Endothelial cell (in vitro differentiated cells): ENCODE measurements around the gene UCKL1. TPM values are rescaled to one million over a fixed set of nuclear protein-coding genes. Genes with fewer than 3 reads are reported as not detected.
"Not testable (repeated sequence)": the region's sequence is repeated elsewhere in the genome, so short reads cannot be mapped to it uniquely, and the experiment has no call there.

Source experiments
- DNase-seq: peaks from one replicate; pipeline ENCODE4 v3.0.0; 2021; ENCODE audit warnings: low spot score
- H3K27ac Mint-ChIP-seq: one replicate; pipeline ENCODE4 v1.8.0; 2021; ENCODE audit warnings: mixed read lengths, inconsistent platforms; ENCODE audit not compliant: unreplicated experiment
- H3K27me3 Mint-ChIP-seq: one replicate; pipeline ENCODE4 v1.8.0; 2021; ENCODE audit warnings: mild to moderate bottlenecking, moderate library complexity, mixed read lengths, inconsistent platforms; ENCODE audit not compliant: unreplicated experiment
- H3K36me3 Mint-ChIP-seq: one replicate; pipeline ENCODE4 v1.8.0; 2021; ENCODE audit warnings: mild to moderate bottlenecking, low read depth, mixed read lengths, inconsistent platforms; ENCODE audit not compliant: unreplicated experiment
- H3K4me1 Mint-ChIP-seq: one replicate; pipeline ENCODE4 v1.8.0; 2021; ENCODE audit warnings: mild to moderate bottlenecking, mixed read lengths, inconsistent platforms; ENCODE audit not compliant: unreplicated experiment
- H3K4me3 Mint-ChIP-seq: one replicate; pipeline ENCODE4 v1.8.0; 2021; ENCODE audit warnings: mild to moderate bottlenecking, mixed read lengths, inconsistent platforms; ENCODE audit not compliant: unreplicated experiment
- H3K9me3 Mint-ChIP-seq: one replicate; pipeline ENCODE4 v1.8.0; 2021; ENCODE audit warnings: mixed read lengths, inconsistent platforms; ENCODE audit not compliant: unreplicated experiment
- CTCF ChIP-seq: fragments of 200-600 bp; sonication (generic); IDR thresholded peaks from one replicate; pipeline ENCODE4 v1.5.0; 2021; ENCODE audit warnings: antibody characterized with exemption; ENCODE audit not compliant: unreplicated experiment
- total RNA-seq: library from RNA; stranded (reverse); fragmentation: NEBNext Ultra II Directional; extraction: Animal tissue kit (Norgen Biotek cat#: 25700); gene quantifications from one replicate; pipeline ENCODE4 v1.2.1, GENCODE V29; 2021; ENCODE audit not compliant: unreplicated experiment

UCKL1 gene
- total RNA-seq, 1 donor from 2014 or later: 40.1 TPM

- no peak for TF ChIP-seq CTCF
- H3K36me3 Mint-ChIP-seq: peaks cover 9% of the 10 kb centered on the region
- H3K4me3 Mint-ChIP-seq: no peak overlapping the region
- H3K4me1 Mint-ChIP-seq: no peaks in the 10 kb centered on the region
- no peak overlapping the region for H3K27ac Mint-ChIP-seq
- H3K27me3 Mint-ChIP-seq: peaks cover 2% of the 10 kb centered on the region
- no peak for DNase-seq
- no peaks in the 10 kb centered on the region for H3K9me3 Mint-ChIP-seq
These were observed 6.5 kb upstream of the UCKL1 start for GRCh38 chr20:63962426-63963347.

GRCh38 chr20:63961664-63962425 is 5.6 kb upstream of the UCKL1 start:
- Mint-ChIP-seq H3K9me3 (no peaks in the 10 kb centered on the region), H3K36me3 (peaks cover 9% of the 10 kb centered on the region), H3K4me1 (no peaks in the 10 kb centered on the region), H3K4me3 (no peak overlapping the region), H3K27me3 (peaks cover 2% of the 10 kb centered on the region), H3K27ac (no peak overlapping the region)
- no peak for TF ChIP-seq CTCF
- no peak for DNase-seq

GRCh38 chr20:63960654-63961621 is 4.7 kb upstream of the UCKL1 start:
- H3K27ac Mint-ChIP-seq, DNase-seq, H3K27me3 Mint-ChIP-seq, H3K4me1 Mint-ChIP-seq, H3K9me3 Mint-ChIP-seq, H3K36me3 Mint-ChIP-seq, H3K4me3 Mint-ChIP-seq: not testable (repeated sequence)

- TF ChIP-seq CTCF: no peak
- Mint-ChIP-seq H3K4me3 (no peak overlapping the region), H3K36me3 (peaks cover 4% of the 10 kb centered on the region), H3K4me1 (no peaks in the 10 kb centered on the region), H3K9me3 (no peaks in the 10 kb centered on the region), H3K27me3 (peaks cover 3% of the 10 kb centered on the region), H3K27ac (no peak overlapping the region)
- no peak for DNase-seq
These were observed 3.5 kb upstream of the UCKL1 start for GRCh38 chr20:63959699-63960075.
